ENCODE data around the gene PGM5.
"Not testable (repeated sequence)": the region's sequence is repeated elsewhere in the genome, so short reads cannot be mapped to it uniquely, and the experiment has no call there.

The PGM5 gene

GRCh38 chr9:68383894-68384293 is 27.5 kb downstream of the PGM5 start:
- DNase-seq: not testable (repeated sequence)

DNA sequence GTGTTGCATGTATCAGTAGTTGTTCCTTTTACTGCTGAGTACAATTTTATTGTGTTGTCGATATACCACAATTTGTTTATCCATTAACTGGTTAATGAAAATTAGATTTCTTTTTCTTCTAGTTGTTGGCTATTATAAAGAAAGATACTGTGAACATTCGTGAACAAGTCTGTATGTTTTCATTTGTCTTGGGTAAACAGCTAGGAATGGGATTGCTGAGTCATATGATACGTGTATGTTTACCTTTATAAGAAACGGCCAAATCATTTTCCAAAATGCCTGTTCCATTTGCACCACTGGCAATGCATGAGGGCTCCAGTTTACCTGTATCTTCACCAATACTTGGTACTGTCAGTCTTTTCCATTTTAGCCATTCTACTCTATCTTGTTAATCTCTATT is 33.1 kb downstream of the PGM5 start:
- DNase-seq: not testable (repeated sequence)

- not testable (repeated sequence) for DNase-seq
These were observed 34.3 kb downstream of the PGM5 start for GRCh38 chr9:68390737-68391136.

GRCh38 chr9:68396411-68397094 is 40.1 kb downstream of the PGM5 start:
- DNase-seq: not testable (repeated sequence)

DNA sequence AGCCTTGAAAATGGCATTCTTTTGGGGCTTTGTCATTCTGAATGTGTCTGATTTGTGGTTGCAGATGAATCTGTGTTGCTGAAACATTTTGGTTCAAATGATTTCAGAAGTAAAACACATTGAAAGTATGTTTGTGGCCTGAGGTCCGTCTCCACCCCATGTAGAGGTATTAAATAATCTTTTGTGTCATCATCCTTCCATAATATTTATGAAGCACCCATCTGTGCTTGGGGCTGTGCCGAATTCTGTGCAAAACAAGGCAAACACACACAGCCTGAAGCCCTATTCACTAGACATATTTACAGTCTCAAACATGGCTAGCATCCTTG is 40.6 kb downstream of the PGM5 start:
- not testable (repeated sequence) for DNase-seq

DNA sequence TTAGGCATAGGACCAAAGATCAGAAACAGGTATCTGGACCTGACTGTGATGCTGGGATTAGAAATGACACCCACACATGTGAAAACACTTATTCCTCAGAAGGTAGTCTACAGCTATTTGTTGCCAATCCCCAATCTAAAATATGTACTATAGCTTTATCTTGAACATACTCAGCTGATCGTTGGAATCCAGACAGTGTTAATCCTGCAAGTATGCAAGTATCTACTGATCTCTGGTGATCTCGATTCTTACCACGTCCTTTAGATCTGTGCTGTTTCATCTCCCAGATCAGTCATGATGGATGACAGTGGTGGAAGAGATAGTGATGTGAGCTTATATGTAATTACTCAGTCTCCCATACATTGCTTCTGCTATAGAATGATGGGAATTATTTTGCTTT is 41.4 kb downstream of the PGM5 start:
- not testable (repeated sequence) for DNase-seq

GRCh38 chr9:68398324-68398723 is 41.9 kb downstream of the PGM5 start:
- DNase-seq: not testable (repeated sequence)

GRCh38 chr9:68404421-68405185 is 48.2 kb downstream of the PGM5 start:
- not testable (repeated sequence) for DNase-seq

- DNase-seq: not testable (repeated sequence)
These were observed 55.5 kb downstream of the PGM5 start for GRCh38 chr9:68411865-68412264.

DNA sequence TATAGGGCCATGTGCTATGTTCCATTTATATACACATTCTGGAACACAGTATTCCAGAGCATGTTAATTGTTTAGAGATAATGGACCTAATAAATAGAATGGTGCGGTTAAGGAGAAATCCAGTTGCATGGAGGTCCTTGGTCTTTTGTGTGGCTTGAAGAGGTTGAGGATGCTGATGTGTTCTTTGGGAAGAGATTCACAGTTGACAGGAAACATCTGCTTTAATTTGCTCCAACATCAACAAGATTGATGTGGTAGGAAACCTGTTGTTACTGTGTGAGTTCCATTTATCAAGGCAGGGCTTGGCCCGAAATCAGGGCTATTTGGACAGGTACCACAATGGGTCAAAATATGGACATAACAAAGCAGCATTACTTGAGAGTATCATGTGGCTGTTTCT is 56.3 kb downstream of the PGM5 start:
- DNase-seq: not testable (repeated sequence)

- not testable (repeated sequence) for DNase-seq
These were observed 58.7 kb downstream of the PGM5 start for GRCh38 chr9:68415065-68415464.

GRCh38 chr9:68416936-68417564 is 60.6 kb downstream of the PGM5 start:
- no peak for DNase-seq

- no peak for DNase-seq
These were observed 61.4 kb downstream of the PGM5 start for GRCh38 chr9:68417762-68418161.

- no peak for DNase-seq
These were observed 61.9 kb downstream of the PGM5 start for GRCh38 chr9:68418259-68418845.

DNA sequence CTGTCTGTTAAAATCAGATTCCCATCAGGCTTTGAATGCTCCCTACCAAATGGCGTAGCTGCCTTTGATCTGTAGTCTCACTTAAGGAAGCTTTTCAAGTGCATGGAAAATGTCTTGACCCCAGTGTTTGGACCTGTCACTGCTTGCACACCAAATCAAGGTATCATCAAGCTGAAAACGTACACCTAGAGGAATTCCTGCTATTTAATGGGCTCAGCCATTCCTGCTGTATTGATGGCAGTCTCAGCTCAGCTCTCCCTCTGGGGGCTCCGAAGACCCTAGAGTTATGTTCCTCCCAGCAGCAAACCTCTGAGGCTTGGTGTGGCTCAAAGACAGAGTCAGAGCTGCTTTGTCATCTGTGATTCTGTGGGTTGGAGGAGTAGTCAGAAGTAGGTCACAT is 63.5 kb downstream of the PGM5 start:
- no peak for DNase-seq

DNA sequence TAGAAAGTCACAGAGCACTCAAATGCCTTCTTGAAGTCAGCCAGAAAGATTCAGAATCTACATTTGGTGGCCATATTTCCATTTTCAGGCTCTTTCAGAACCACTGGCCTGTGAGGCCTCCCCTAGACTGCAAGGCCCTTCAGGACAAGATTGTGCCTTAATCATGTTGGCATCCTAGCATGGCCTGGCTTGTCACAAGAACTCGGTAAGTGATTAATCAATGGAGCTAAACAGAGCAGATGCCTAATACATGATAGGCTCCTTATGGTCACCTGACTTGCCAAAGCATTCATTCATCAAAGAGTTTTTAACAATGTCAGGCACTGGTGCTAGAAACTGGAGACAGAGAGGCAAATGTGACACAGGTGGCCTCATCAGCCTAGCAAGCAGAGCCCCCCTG is 70.3 kb downstream of the PGM5 start:
- no peak for DNase-seq

GRCh38 chr9:68427216-68427977 is 71.0 kb downstream of the PGM5 start:
- no peak for DNase-seq

DNA sequence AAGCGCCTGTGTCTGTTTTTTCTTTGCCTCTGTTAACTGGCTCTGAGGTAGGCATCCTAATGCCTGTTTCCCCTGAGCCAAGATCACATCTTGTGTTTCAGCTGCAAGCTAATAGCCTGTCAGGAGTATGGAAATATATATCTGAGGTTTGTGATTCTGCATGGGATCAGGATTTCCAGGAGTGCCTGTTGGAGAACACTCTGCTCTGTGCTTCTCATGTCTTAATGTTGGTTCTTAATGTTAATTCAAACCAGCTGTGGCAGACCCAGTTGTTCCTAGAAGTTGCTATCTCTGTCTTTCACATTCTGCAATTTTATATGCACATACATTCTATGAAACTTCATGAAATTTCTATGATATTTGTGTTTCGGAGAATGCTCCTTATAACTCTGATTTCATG is 72.1 kb downstream of the PGM5 start:
- DNase-seq: no peak

- no peak for DNase-seq
These were observed 73.2 kb downstream of the PGM5 start for GRCh38 chr9:68429631-68430030.

DNA sequence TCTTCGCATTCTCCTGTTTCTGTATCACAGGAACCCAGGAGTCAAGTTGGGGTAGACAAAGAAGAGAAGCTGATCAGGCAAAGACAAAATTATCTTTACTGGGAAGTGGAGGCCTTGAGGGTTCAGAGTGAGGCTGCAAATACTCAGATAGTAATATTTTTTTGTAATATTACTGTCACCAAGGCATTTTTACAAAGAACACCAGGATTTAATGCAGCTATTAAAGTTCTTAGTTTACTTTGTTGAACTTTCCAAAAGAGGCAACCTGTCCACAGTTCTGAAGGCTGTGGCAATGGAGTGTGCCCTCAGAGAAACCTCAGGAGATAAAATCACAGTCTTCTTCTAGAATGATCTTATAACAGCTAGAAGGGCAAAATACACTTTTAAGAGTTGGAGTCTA is 74.9 kb downstream of the PGM5 start:
- DNase-seq: no peak

DNA sequence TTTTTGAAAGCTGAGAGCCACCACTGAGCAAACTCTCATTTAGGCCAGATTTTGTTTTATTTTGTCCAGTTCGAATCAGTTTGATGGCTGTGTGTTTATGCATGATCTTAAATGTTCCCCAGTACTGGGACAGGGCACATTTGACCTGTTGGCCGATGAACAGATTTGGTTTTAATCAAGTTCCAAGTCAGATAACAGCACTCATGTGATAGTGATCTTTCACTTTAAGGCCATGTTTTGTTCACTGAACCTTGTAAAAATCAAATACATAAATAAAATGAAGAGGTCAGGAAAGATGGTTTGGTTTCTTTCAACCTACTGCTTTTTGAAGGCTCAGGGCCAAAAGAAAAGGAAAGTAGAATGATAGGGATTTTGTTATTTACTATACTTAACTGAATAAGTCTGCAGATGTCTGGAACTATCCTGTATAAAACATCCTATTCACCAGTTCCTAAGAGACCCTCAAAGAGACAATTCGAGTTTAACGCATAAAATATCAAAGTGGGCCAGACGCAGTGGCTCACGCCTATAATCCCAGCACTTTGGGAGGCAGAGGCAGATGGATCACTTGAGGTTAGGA is 77.2 kb downstream of the PGM5 start:
- DNase-seq: no peak

DNA sequence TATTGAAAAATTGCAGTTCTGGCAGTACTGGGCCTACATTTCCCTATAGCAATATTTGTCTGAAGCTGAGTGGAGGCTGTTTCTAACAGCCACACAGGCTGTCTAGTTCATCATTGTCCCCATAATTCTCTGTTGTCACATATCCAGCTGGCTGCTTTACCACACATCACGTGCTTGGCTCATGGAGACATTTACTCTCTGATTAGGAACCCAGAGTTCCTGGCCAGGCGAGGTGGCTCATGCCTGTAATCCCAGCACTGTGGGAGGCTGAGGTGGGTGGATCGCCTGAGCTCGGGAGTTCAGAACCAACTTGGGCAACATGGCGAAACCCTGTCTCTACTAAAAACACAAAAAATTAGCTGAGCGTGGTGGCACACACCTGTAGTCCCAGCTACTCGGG is 81.4 kb downstream of the PGM5 start:
- no peak for DNase-seq

DNA sequence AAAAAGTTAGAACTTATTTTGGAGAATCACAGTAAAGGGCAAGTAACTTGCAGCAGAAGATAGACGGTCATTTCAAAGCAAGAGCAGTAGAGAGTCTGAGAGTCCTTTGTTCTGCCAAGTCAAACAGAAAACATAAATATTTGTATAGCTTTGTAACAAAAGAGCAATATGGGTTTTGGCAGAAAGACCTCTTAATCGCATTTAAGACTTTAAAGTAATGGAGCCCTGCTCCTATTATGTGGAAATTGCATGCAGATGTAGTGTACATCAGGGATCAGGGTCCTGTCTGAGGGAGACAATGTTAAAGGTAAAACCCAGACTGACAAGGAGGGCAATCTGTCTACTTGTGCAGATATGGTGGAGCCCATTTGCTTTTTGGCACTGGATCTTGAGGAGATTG is 87.2 kb downstream of the PGM5 start:
- no peak for DNase-seq
